Skeletal muscle tissue (tissue), 4 donors: ENCODE measurements around the gene HTN3. TPM values are rescaled to one million over a fixed set of nuclear protein-coding genes. Genes with fewer than 3 reads are reported as not detected.
"Not testable (repeated sequence)": the region's sequence is repeated elsewhere in the genome, so short reads cannot be mapped to it uniquely, and the experiment has no call there.

Experiments used
- H3K27ac ChIP-seq: one replicate; pipeline ENCODE4 v1.7.0; 2013; ENCODE audit warnings: mild to moderate bottlenecking, low read depth, low read length, inconsistent platforms
- H3K27me3 ChIP-seq, 3 donors: one replicate each; pipeline ENCODE4 v1.7.0; 2013; ENCODE audit warnings: low read length in 3 of 3; ENCODE audit not compliant: control insufficient read depth in 3 of 3, insufficient read depth in 3 of 3
- H3K36me3 ChIP-seq, 3 donors: one replicate each; pipeline ENCODE4 v1.7.0; 2013; ENCODE audit warnings: low read length in 3 of 3; ENCODE audit not compliant: control insufficient read depth in 3 of 3, insufficient read depth in 3 of 3
- H3K4me1 ChIP-seq, 3 donors: one replicate each; pipeline ENCODE4 v1.7.0; 2013; ENCODE audit warnings: low read length in 3 of 3, mild to moderate bottlenecking in 3 of 3; ENCODE audit not compliant: control insufficient read depth in 3 of 3, insufficient read depth in 3 of 3
- H3K4me3 ChIP-seq, 3 donors: one replicate each; pipeline ENCODE4 v1.7.0; 2013; ENCODE audit warnings: low read length in 3 of 3
- H3K9ac ChIP-seq, 3 donors: one replicate each; pipeline ENCODE4 v1.7.0; 2013; ENCODE audit warnings: low read length in 3 of 3, mild to moderate bottlenecking in 3 of 3, moderate library complexity in 2 of 3, low read depth in 1 of 3
- H3K9me3 ChIP-seq, 3 donors: one replicate each; pipeline ENCODE4 v1.7.0; 2013; ENCODE audit warnings: low read length in 3 of 3; ENCODE audit not compliant: control insufficient read depth in 3 of 3
- total RNA-seq: library from RNA; depleted of rRNA; stranded (reverse); fragments of >200 nt; gene quantifications from one replicate; pipeline ENCODE4 v1.2.3, GENCODE V29; 2014
- donor health status: Osteomylitis.

The HTN3 gene
- total RNA-seq = not detected

- not testable (repeated sequence) for H3K27ac ChIP-seq, H3K36me3 ChIP-seq, H3K4me1 ChIP-seq
Measured at GRCh38 chr4:70028159-70028558, at the start of gene HTN3. HTN3 (plus strand) TSS chr4:70028459; CDS start chr4:70030741, 2,282 bp downstream.

GRCh38 chr4:69984030-69984443 is 44.2 kb upstream of the HTN3 start:
- no peaks in the 10 kb centered on the region for H3K27me3 ChIP-seq

More at GRCh38 chr4:70028159-70028558, at the start of gene HTN3:
- H3K9ac ChIP-seq, H3K27me3 ChIP-seq, H3K9me3 ChIP-seq, H3K4me3 ChIP-seq: not testable (repeated sequence)

GRCh38 chr4:69986663-69987062 is 41.6 kb upstream of the HTN3 start:
- Histone ChIP-seq H3K4me1 (no peaks in the 10 kb centered on the region), H3K9me3 (no peaks in the 10 kb centered on the region), H3K36me3 (no peaks in the 10 kb centered on the region), H3K9ac (no peak overlapping the region), H3K4me3 (no peak overlapping the region), H3K27ac (no peak overlapping the region), H3K27me3 (no peaks in the 10 kb centered on the region)

More at GRCh38 chr4:69984030-69984443, 44.2 kb upstream of the HTN3 start:
- no peak overlapping the region for H3K4me3 ChIP-seq
- H3K36me3 ChIP-seq = no peaks in the 10 kb centered on the region
- H3K9ac ChIP-seq = no peak overlapping the region
- no peaks in the 10 kb centered on the region for H3K9me3 ChIP-seq
- no peaks in the 10 kb centered on the region for H3K4me1 ChIP-seq
- no peak overlapping the region for H3K27ac ChIP-seq

GRCh38 chr4:69991016-69991415 is 37.2 kb upstream of the HTN3 start:
- Histone ChIP-seq H3K36me3 (no peaks in the 10 kb centered on the region), H3K9me3 (no peaks in the 10 kb centered on the region), H3K4me3 (no peak overlapping the region), H3K4me1 (no peaks in the 10 kb centered on the region), H3K27me3 (no peaks in the 10 kb centered on the region), H3K9ac (no peak overlapping the region), H3K27ac (no peak overlapping the region)

GRCh38 chr4:69994782-69995181 is 33.5 kb upstream of the HTN3 start:
- H3K36me3 ChIP-seq = no peaks in the 10 kb centered on the region
- H3K27me3 ChIP-seq = no peaks in the 10 kb centered on the region
- H3K4me3 ChIP-seq = no peak overlapping the region
- H3K9me3 ChIP-seq = no peaks in the 10 kb centered on the region
- no peaks in the 10 kb centered on the region for H3K4me1 ChIP-seq
- no peak overlapping the region for H3K27ac ChIP-seq
- H3K9ac ChIP-seq = no peak overlapping the region

- no peaks in the 10 kb centered on the region for H3K9me3 ChIP-seq
- H3K4me1 ChIP-seq = no peaks in the 10 kb centered on the region
- H3K27ac ChIP-seq = no peak within 1 kb of the TSS
- no peaks in the 10 kb centered on the region for H3K36me3 ChIP-seq
- H3K27me3 ChIP-seq = no peaks in the 10 kb centered on the region
- no peak within 1 kb of the TSS for H3K4me3 ChIP-seq
- no peak within 1 kb of the TSS for H3K9ac ChIP-seq
Measured at GRCh38 chr4:69995526-69996016, 32.7 kb upstream of the HTN3 start, which contains the start of gene STATH. STATH (plus strand) TSS chr4:69995966; CDS start chr4:69998438, 2,472 bp downstream.

GRCh38 chr4:69999420-69999819 is 28.8 kb upstream of the HTN3 start:
- H3K4me3 ChIP-seq = no peak overlapping the region
- H3K9ac ChIP-seq = no peak overlapping the region

GRCh38 chr4:70000711-70001110 is 27.5 kb upstream of the HTN3 start:
- H3K4me3 ChIP-seq = no peak overlapping the region
- H3K27ac ChIP-seq = no peak overlapping the region
- no peak overlapping the region for H3K9ac ChIP-seq
- H3K36me3 ChIP-seq = no peaks in the 10 kb centered on the region
- H3K9me3 ChIP-seq = no peaks in the 10 kb centered on the region
- H3K27me3 ChIP-seq = no peaks in the 10 kb centered on the region
- H3K4me1 ChIP-seq = no peaks in the 10 kb centered on the region

More at GRCh38 chr4:69999420-69999819, 28.8 kb upstream of the HTN3 start:
- H3K4me1 ChIP-seq = no peaks in the 10 kb centered on the region
- H3K27me3 ChIP-seq = no peaks in the 10 kb centered on the region
- H3K36me3 ChIP-seq = no peaks in the 10 kb centered on the region
- no peaks in the 10 kb centered on the region for H3K9me3 ChIP-seq
- H3K27ac ChIP-seq = no peak overlapping the region

- H3K9ac ChIP-seq = no peak overlapping the region
- H3K4me3 ChIP-seq = no peak overlapping the region
- no peak overlapping the region for H3K27ac ChIP-seq
- H3K9me3 ChIP-seq = no peaks in the 10 kb centered on the region
- no peaks in the 10 kb centered on the region for H3K4me1 ChIP-seq
- no peaks in the 10 kb centered on the region for H3K27me3 ChIP-seq
- H3K36me3 ChIP-seq = no peaks in the 10 kb centered on the region
Measured at GRCh38 chr4:70002507-70002906, 25.8 kb upstream of the HTN3 start.

GRCh38 chr4:70008771-70009170 is 19.5 kb upstream of the HTN3 start:
- no peak overlapping the region for H3K4me3 ChIP-seq
- H3K4me1 ChIP-seq = no peaks in the 10 kb centered on the region
- H3K27me3 ChIP-seq = no peaks in the 10 kb centered on the region
- H3K9ac ChIP-seq = no peak overlapping the region
- no peaks in the 10 kb centered on the region for H3K9me3 ChIP-seq
- no peak overlapping the region for H3K27ac ChIP-seq
- no peaks in the 10 kb centered on the region for H3K36me3 ChIP-seq
